ENCODE measurements around the gene CDH22. TPM values are rescaled to one million over a fixed set of nuclear protein-coding genes. Genes with fewer than 3 reads are reported as not detected.

Gene CDH22
- polyA plus RNA-seq, 1 donor from 2014 or later = 2.1 TPM

- no peaks in the 10 kb centered on the region for H4K20me1 ChIP-seq (ENCODE audit: insufficient read depth)
- TF ChIP-seq SMC3 (conservative IDR thresholded peaks at IDR 0.05; ENCODE audit: poor library complexity) (no peak), TAF1 (IDR thresholded peaks at IDR 0.05; ENCODE audit: low read depth) (no peak), EP300 (conservative IDR thresholded peaks at IDR 0.05; ENCODE audit: poor library complexity, severe bottlenecking) (no peak), RAD21 (conservative IDR thresholded peaks at IDR 0.05) (no peak), POLR2AphosphoS5 (IDR thresholded peaks at IDR 0.05) (no peak), MXI1 (conservative IDR thresholded peaks at IDR 0.05; ENCODE audit: poor library complexity, severe bottlenecking) (no peak), EZH2 (IDR thresholded peaks at IDR 0.05; ENCODE audit: borderline replicate concordance, insufficient read depth, low read length, poor library complexity, severe bottlenecking) (no peak)
- TF ChIP-seq, protein P1, sequence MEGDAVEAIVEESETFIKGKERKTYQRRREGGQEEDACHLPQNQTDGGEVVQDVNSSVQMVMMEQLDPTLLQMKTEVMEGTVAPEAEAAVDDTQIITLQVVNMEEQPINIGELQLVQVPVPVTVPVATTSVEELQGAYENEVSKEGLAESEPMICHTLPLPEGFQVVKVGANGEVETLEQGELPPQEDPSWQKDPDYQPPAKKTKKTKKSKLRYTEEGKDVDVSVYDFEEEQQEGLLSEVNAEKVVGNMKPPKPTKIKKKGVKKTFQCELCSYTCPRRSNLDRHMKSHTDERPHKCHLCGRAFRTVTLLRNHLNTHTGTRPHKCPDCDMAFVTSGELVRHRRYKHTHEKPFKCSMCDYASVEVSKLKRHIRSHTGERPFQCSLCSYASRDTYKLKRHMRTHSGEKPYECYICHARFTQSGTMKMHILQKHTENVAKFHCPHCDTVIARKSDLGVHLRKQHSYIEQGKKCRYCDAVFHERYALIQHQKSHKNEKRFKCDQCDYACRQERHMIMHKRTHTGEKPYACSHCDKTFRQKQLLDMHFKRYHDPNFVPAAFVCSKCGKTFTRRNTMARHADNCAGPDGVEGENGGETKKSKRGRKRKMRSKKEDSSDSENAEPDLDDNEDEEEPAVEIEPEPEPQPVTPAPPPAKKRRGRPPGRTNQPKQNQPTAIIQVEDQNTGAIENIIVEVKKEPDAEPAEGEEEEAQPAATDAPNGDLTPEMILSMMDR (IDR thresholded peaks at IDR 0.05; ENCODE audit: poor library complexity, severe bottlenecking) = no peak
- TF ChIP-seq, protein P2, sequence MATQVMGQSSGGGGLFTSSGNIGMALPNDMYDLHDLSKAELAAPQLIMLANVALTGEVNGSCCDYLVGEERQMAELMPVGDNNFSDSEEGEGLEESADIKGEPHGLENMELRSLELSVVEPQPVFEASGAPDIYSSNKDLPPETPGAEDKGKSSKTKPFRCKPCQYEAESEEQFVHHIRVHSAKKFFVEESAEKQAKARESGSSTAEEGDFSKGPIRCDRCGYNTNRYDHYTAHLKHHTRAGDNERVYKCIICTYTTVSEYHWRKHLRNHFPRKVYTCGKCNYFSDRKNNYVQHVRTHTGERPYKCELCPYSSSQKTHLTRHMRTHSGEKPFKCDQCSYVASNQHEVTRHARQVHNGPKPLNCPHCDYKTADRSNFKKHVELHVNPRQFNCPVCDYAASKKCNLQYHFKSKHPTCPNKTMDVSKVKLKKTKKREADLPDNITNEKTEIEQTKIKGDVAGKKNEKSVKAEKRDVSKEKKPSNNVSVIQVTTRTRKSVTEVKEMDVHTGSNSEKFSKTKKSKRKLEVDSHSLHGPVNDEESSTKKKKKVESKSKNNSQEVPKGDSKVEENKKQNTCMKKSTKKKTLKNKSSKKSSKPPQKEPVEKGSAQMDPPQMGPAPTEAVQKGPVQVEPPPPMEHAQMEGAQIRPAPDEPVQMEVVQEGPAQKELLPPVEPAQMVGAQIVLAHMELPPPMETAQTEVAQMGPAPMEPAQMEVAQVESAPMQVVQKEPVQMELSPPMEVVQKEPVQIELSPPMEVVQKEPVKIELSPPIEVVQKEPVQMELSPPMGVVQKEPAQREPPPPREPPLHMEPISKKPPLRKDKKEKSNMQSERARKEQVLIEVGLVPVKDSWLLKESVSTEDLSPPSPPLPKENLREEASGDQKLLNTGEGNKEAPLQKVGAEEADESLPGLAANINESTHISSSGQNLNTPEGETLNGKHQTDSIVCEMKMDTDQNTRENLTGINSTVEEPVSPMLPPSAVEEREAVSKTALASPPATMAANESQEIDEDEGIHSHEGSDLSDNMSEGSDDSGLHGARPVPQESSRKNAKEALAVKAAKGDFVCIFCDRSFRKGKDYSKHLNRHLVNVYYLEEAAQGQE (IDR thresholded peaks at IDR 0.05; ENCODE audit: borderline replicate concordance) = no peak
- no peaks in the 10 kb centered on the region for H3K27me3 ChIP-seq (ENCODE audit: insufficient read depth, low read depth, low read length)
- H2AFZ ChIP-seq (ENCODE audit: low read depth, low read length) = no peak overlapping the region
- no peak overlapping the region for H3K4me2 ChIP-seq (ENCODE audit: low read length)
- no peaks in the 10 kb centered on the region for H3K9me3 ChIP-seq (ENCODE audit: low read length)
- no peaks in the 10 kb centered on the region for H3K79me2 ChIP-seq (replicated peaks; ENCODE audit: insufficient read depth, low read length)
- no peak overlapping the region for H3K9ac ChIP-seq (ENCODE audit: low read length)
- no peaks in the 10 kb centered on the region for H3F3A ChIP-seq (ENCODE audit: insufficient read depth, low read length, poor library complexity, severe bottlenecking)
- no peaks in the 10 kb centered on the region for H3K9me2 ChIP-seq (ENCODE audit: insufficient read depth, low read length)
- H3K36me3 ChIP-seq (ENCODE audit: insufficient read depth, low read length) = no peaks in the 10 kb centered on the region
- H3K27ac ChIP-seq (ENCODE audit: low read length) = no peak overlapping the region
- H3K4me3 ChIP-seq (ENCODE audit: low read length) = no peak overlapping the region
These were observed 24.3 kb downstream of the CDH22 start for GRCh38 chr20:46284040-46284427.

GRCh38 chr20:46283426-46284039 lies 24.8 kb downstream of the CDH22 start:
- no peaks in the 10 kb centered on the region for H3K9me3 ChIP-seq (ENCODE audit: low read length)
- no peaks in the 10 kb centered on the region for H3K27me3 ChIP-seq (ENCODE audit: insufficient read depth, low read depth, low read length)
- H3K27ac ChIP-seq (ENCODE audit: low read length) = no peak overlapping the region
- no peak for TF ChIP-seq EZH2 (IDR thresholded peaks at IDR 0.05; ENCODE audit: borderline replicate concordance, insufficient read depth, low read length, poor library complexity, severe bottlenecking)
- TF ChIP-seq EP300 (conservative IDR thresholded peaks at IDR 0.05; ENCODE audit: poor library complexity, severe bottlenecking) = no peak
- no peak for TF ChIP-seq MXI1 (conservative IDR thresholded peaks at IDR 0.05; ENCODE audit: poor library complexity, severe bottlenecking)
- no peaks in the 10 kb centered on the region for H3K9me2 ChIP-seq (ENCODE audit: insufficient read depth, low read length)
- no peaks in the 10 kb centered on the region for H4K20me1 ChIP-seq (ENCODE audit: insufficient read depth)
- no peak overlapping the region for H3K4me2 ChIP-seq (ENCODE audit: low read length)
- H3K79me2 ChIP-seq (replicated peaks; ENCODE audit: insufficient read depth, low read length) = no peaks in the 10 kb centered on the region
- H3K4me3 ChIP-seq (ENCODE audit: low read length) = no peak overlapping the region
- no peaks in the 10 kb centered on the region for H3F3A ChIP-seq (ENCODE audit: insufficient read depth, low read length, poor library complexity, severe bottlenecking)
- no peak overlapping the region for H3K9ac ChIP-seq (ENCODE audit: low read length)
- H3K36me3 ChIP-seq (ENCODE audit: insufficient read depth, low read length) = no peaks in the 10 kb centered on the region
- H2AFZ ChIP-seq (ENCODE audit: low read depth, low read length) = no peak overlapping the region

Data from neural cell (in vitro differentiated cells).